Heart right ventricle (tissue), 16 donors: ENCODE measurements around the gene FOLR2. TPM values are rescaled to one million over a fixed set of nuclear protein-coding genes. Genes with fewer than 3 reads are reported as not detected.

ENCODE experiments used
- ATAC-seq, 8 donors: fragments of 200-7000 bp; cut with Tn5 transposase; one replicate each; pipeline ENCODE4 v1.9.1; 2020; ENCODE audit warnings: mild to moderate bottlenecking in 8 of 8, moderate library complexity in 8 of 8, moderate number of reproducible peaks in 1 of 8
- DNase-seq, 2 donors: peaks; one replicate each; pipeline ENCODE4 v3.0.0-alpha.2; 2020
- H3K27ac ChIP-seq, 10 donors: fragments of 200-600 bp; sonication (generic) in 2 of 10; one replicate each; pipeline versions ENCODE4 v1.5.0 to v1.8.0; 2020 to 2022; ENCODE audit warnings: mild to moderate bottlenecking in 3 of 10
- H3K27me3 ChIP-seq, 7 donors: fragments of 200-600 bp; one replicate each; pipeline ENCODE4 v1.8.0; 2021 to 2022; ENCODE audit warnings: mild to moderate bottlenecking in 2 of 7
- H3K36me3 ChIP-seq, 9 donors: fragments of 200-600 bp; sonication (generic) in 1 of 9; one replicate each; pipeline versions ENCODE4 v1.5.0 to v1.8.0; 2020 to 2022; ENCODE audit warnings: mild to moderate bottlenecking in 2 of 9
- H3K4me1 ChIP-seq, 9 donors: fragments of 200-600 bp; sonication (generic) in 1 of 9; one replicate each; pipeline versions ENCODE4 v1.5.0 to v1.8.0; 2020 to 2022; ENCODE audit warnings: mild to moderate bottlenecking in 4 of 9
- H3K4me3 ChIP-seq, 10 donors: fragments of 200-600 bp; sonication (generic) in 2 of 10; one replicate each; pipeline versions ENCODE4 v1.5.0 to v1.8.0; 2020 to 2022; ENCODE audit warnings: mild to moderate bottlenecking in 7 of 10, moderate library complexity in 2 of 10
- H3K9me3 ChIP-seq, 11 donors: fragments of 200-600 bp in 10 of 11; sonication (generic) in 2 of 11; one replicate each; pipeline versions ENCODE4 v1.5.0 to v1.8.0; 2013 to 2022; ENCODE audit warnings: mild to moderate bottlenecking in 2 of 11, control low read depth in 1 of 11, moderate library complexity in 1 of 11
- CTCF ChIP-seq, 9 donors: fragments of 200-600 bp; sonication (generic) in 2 of 9; IDR thresholded peaks; one replicate each; pipeline versions ENCODE4 v1.5.0 to v1.8.0; 2021 to 2022; ENCODE audit warnings: antibody characterized with exemption in 9 of 9, mild to moderate bottlenecking in 5 of 9, moderate library complexity in 1 of 9
- WGBS, 2 donors: extraction: QIAGEN DNeasy Blood & Tissue Kit; methylation state at CpG; one replicate each; pipeline ENCODE4 v1.1.7; 2013; ENCODE audit warnings: inconsistent platforms in 1 of 2; 5-methylcytosine and 5-hydroxymethylcytosine counted together
- intact Hi-C, 10 donors: fragments of 100-400 bp; cut with DNase I; formaldehyde crosslinking; loops; one replicate each; pipeline versions ENCODE4 v1.11.1 to v1.14.2; 2022
- polyA plus RNA-seq, 2 donors: library from polyadenylated mRNA; stranded (reverse); fragments of 200-250 nt; gene quantifications; one replicate each; pipeline ENCODE4 v1.2.3, GENCODE V29; 2013
- total RNA-seq, 10 donors: library from RNA; stranded (reverse); fragmentation: NEBNext Ultra II Directional in 3 of 10; extraction: Animal tissue kit (Norgen Biotek cat#: 25700) in 3 of 10; gene quantifications; one replicate each; pipeline versions ENCODE4 v1.2.1 to v1.2.4, GENCODE V29; 2021 to 2023
- donor health status: Arrhythmogenic right ventricular cardiomyopathy.
- donor health status: ischemic (EF 13 %, LVEDD 7.1; RV severe dilation, severe dysfunction).
- donor health status: healthy with polysubstance abuse.
- donor health status: DM: no; HTN: yes; CAD: no.
- donor health status: DM: no; HTN: no; CAD: no.
- donor health status: ischemic (EF 25% LVEDD 6.9; RV normal size, moderate dysfunction).
- donor health status: ischemic (EF 25% LVEDD 5.7; RV mildly dilated, moderate dysfunction).
- donor health status: healthy.
- donor health status: DM: yes; HTN: yes; CAD: no.
- donor health status: Ischemic cardiomyopathy.
- donor health status: ischemic (EF 35%, LVEDD 5.7; RV mildly dilated, moderate dysfunction).
- donor health status: nonischemic (EF 11% LVEDD 7.7; RV severe dilation, severe dysfunction).
- donor health status: DM: yes; HTN: yes; CAD: no.
- donor health status: PGD.
- donor health status: ischemic (EF 29% LVEDD 5.4; RV normal size, mild dysfunction).
- donor health status: nonischemic (EF 23%, LVEDD 6.1; RV moderate dilation, normal function).

FOLR2 gene
- total and polyA plus RNA-seq, 12 donors, result 6.8 to 84.4 (median 10.4) TPM

- DNase-seq (no peak), ATAC-seq (no peak)
- H3K4me1 ChIP-seq, result peaks cover 10 to 43% (median 35%) of the 10 kb centered on the region in 9 donors
- intact Hi-C loops, result loop anchor here in 1 of 10 donors (5.0 kb wide), 1 partner anchor 169 kb away; no protein-coding TSS in a partner anchor
- H3K27me3 ChIP-seq, result peaks cover 13 to 100% (median 82%) of the 10 kb centered on the region in 7 donors
- no peak for TF ChIP-seq CTCF (IDR thresholded peaks at IDR 0.05)
- peak overlapping the region in 8 of 10 donors; percentile 2 to 46 (median 30) for H3K4me3 ChIP-seq
- 21 to 23% methylated on average over 39 to 58 of the region's 58 CpGs for WGBS, 2 donors
- no peak overlapping the region for H3K27ac ChIP-seq
- H3K9me3 ChIP-seq, result no peaks in the 10 kb centered on the region
- H3K36me3 ChIP-seq, result peaks cover 0 to 2% (median 0%) of the 10 kb centered on the region in 9 donors
Observed at GRCh38 chr11:72243173-72244059, 26.8 kb downstream of the FOLR2 start.

GRCh38 chr11:72244060-72244360, 27.4 kb downstream of the FOLR2 start, which contains the start of gene PHOX2A:
Gene PHOX2A (minus strand): TSS chr11:72244176. CDS start chr11:72244004, 172 bp downstream.
- peaks cover 10 to 37% (median 29%) of the 10 kb centered on the region in 9 donors for H3K4me1 ChIP-seq
- peak within 1 kb of the TSS in 9 of 10 donors; percentile 2 to 46 (median 30) for H3K4me3 ChIP-seq
- TF ChIP-seq CTCF (IDR thresholded peaks at IDR 0.05), result no peak
- no peak within 1 kb of the TSS for H3K27ac ChIP-seq
- intact Hi-C loops, result loop anchor here in 1 of 10 donors (5.0 kb wide), 1 partner anchor 168 kb away; no protein-coding TSS in a partner anchor
- no peaks in the 10 kb centered on the region for H3K36me3 ChIP-seq
- peaks cover 13 to 99% (median 86%) of the 10 kb centered on the region in 7 donors for H3K27me3 ChIP-seq
- DNase-seq, result peak in 1 of 2 donors; percentile 4
- WGBS, 2 donors, result 1% methylated on average over 24 to 37 of the region's 37 CpGs
- H3K9me3 ChIP-seq, result no peaks in the 10 kb centered on the region
- no peak for ATAC-seq

GRCh38 chr11:72244361-72245262, 28.0 kb downstream of the FOLR2 start:
- peak overlapping the region in 9 of 10 donors; percentile 2 to 46 (median 30) for H3K4me3 ChIP-seq
- WGBS, 2 donors, result 5% methylated on average over 41 to 46 of the region's 46 CpGs
- no peak overlapping the region for H3K27ac ChIP-seq
- H3K36me3 ChIP-seq, result no peaks in the 10 kb centered on the region
- DNase-seq (no peak), ATAC-seq (no peak)
- intact Hi-C loops, result loop anchor here in 1 of 10 donors (5.0 kb wide), 1 partner anchor 168 kb away; no protein-coding TSS in a partner anchor
- H3K4me1 ChIP-seq, result peaks cover 7 to 31% (median 23%) of the 10 kb centered on the region in 9 donors
- no peak for TF ChIP-seq CTCF (IDR thresholded peaks at IDR 0.05)
- H3K9me3 ChIP-seq, result no peaks in the 10 kb centered on the region
- H3K27me3 ChIP-seq, result peaks cover 13 to 99% (median 92%) of the 10 kb centered on the region in 7 donors
